GM12873 (cell line): Measurements from ENCODE around the gene ANKRD31.

Experiments used
- CTCF ChIP-seq: IDR thresholded peaks from 2 replicates; pipeline ENCODE4 v1.5.1; 2012; ENCODE audit warnings: low read depth, mild to moderate bottlenecking, moderate library complexity, low read length, control low read depth; ENCODE audit not compliant: insufficient read depth; ENCODE audit errors: missing control alignments

ANKRD31 gene

GRCh38 chr5:75046366-75047142 lies 190.1 kb downstream of the ANKRD31 start:
- TF ChIP-seq CTCF = no peak

GRCh38 chr5:75045071-75045470 lies 191.6 kb downstream of the ANKRD31 start:
- no peak for TF ChIP-seq CTCF

- TF ChIP-seq CTCF = no peak
These were observed 192.3 kb downstream of the ANKRD31 start for GRCh38 chr5:75044406-75044805.

GRCh38 chr5:75043633-75044264 lies 192.9 kb downstream of the ANKRD31 start:
- TF ChIP-seq CTCF = no peak

- no peak for TF ChIP-seq CTCF
These were observed 194.2 kb downstream of the ANKRD31 start for GRCh38 chr5:75042522-75042921.

GRCh38 chr5:75040973-75041372 lies 195.7 kb downstream of the ANKRD31 start:
- no peak for TF ChIP-seq CTCF

GRCh38 chr5:75037106-75037505 lies 199.6 kb downstream of the ANKRD31 start:
- TF ChIP-seq CTCF = no peak
